Skin epidermis (tissue), 12 donors: ENCODE measurements around the gene B4GALT7.
"Not testable (repeated sequence)": the region's sequence is repeated elsewhere in the genome, so short reads cannot be mapped to it uniquely, and the experiment has no call there.

Experiments used
- H3K27ac ChIP-seq, 21 experiments: fragments of 200-600 bp; sonication (generic) in 11 of 21; one replicate each; pipeline ENCODE4 v1.5.0; 2020; ENCODE audit warnings: mild to moderate bottlenecking in 3 of 21, inconsistent platforms in 2 of 21, moderate library complexity in 2 of 21
- H3K4me3 ChIP-seq, 7 experiments: fragments of 200-600 bp; sonication (generic) in 2 of 7; one replicate each; pipeline ENCODE4 v1.5.0; 2020; ENCODE audit warnings: inconsistent platforms in 2 of 7, mild to moderate bottlenecking in 2 of 7, moderate library complexity in 1 of 7

Gene B4GALT7

GRCh38 chr5:177607115-177607451 lies 7.2 kb downstream of the B4GALT7 start:
- no peak overlapping the region for H3K4me3 ChIP-seq
- no peak overlapping the region for H3K27ac ChIP-seq

- Histone ChIP-seq H3K4me3 (no peak overlapping the region), H3K27ac (no peak overlapping the region)
Measured at GRCh38 chr5:177607452-177608192, 7.7 kb downstream of the B4GALT7 start.

- no peak overlapping the region for H3K27ac ChIP-seq
- no peak overlapping the region for H3K4me3 ChIP-seq
Measured at GRCh38 chr5:177608243-177609075, 8.5 kb downstream of the B4GALT7 start.

DNA sequence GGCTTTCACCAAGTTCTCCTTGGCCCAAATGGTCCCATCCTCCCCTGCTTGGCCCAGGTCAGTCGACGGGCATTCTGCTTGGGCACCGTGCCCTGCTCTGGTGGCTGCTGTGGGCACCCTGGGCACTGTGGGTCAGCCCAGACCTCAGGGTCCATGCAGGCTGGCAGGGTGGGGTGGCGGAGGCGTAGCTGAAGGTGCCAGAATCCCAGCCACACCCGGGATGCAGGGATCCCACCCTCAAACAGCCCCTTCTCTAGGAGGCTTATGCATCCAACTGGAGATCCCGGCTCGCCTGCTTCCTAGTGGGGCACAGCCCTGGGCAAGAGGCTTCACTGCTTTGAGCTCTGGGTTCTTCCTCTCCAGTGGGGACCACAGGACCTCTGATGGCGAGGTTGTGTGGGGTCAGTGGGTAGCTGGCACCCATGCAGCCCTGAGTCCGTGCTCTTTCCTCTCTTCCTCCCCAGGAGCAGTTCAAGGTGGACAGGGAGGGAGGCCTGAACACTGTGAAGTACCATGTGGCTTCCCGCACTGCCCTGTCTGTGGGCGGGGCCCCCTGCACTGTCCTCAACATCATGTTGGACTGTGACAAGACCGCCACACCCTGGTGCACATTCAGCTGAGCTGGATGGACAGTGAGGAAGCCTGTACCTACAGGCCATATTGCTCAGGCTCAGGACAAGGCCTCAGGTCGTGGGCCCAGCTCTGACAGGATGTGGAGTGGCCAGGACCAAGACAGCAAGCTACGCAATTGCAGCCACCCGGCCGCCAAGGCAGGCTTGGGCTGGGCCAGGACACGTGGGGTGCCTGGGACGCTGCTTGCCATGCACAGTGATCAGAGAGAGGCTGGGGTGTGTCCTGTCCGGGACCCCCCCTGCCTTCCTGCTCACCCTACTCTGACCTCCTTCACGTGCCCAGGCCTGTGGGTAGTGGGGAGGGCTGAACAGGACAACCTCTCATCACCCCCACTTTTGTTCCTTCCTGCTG lies 9.4 kb downstream of the B4GALT7 start:
- no peak overlapping the region for H3K27ac ChIP-seq

GRCh38 chr5:177610131-177610769 lies 10.3 kb downstream of the B4GALT7 start:
- Histone ChIP-seq H3K4me3 (no peak overlapping the region), H3K27ac (peak overlapping the region in 1 of 21 experiments; percentile 35)

More for the DNA sequence above, 9.4 kb downstream of the B4GALT7 start:
- no peak overlapping the region for H3K4me3 ChIP-seq

DNA sequence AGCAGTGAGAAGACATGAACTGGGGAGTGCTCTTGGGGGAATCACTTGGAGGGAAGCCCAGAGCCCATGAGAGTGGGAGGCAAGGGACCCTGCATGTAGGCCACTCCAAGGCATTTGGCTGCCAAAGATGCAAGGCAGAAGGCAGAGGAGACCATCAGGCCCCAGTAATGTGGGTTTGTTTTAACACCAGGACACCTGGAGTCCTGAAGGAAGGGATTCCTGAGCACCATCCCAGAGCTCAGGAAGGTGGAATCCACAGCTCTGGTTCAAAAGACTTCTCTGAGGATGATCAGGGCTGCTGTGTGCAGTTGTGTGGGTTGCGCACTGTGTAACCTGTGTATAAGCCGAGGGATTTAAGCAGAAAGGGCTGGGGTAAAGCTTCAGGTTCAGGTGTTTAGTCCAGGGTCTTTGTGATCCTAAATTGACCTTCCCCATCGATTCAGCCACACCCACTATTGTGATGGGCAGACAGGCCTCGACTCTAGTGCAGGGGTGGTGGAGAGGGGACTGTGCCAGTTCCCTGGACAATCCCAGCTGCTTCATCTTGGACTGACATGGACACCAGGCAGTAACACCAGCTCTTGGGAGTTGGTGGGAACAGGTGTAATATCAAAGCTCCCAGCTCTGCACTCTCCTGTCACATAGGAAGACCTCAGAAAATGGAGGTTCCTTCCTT lies 11.0 kb downstream of the B4GALT7 start:
- no peak overlapping the region for H3K4me3 ChIP-seq
- H3K27ac ChIP-seq: no peak overlapping the region

DNA sequence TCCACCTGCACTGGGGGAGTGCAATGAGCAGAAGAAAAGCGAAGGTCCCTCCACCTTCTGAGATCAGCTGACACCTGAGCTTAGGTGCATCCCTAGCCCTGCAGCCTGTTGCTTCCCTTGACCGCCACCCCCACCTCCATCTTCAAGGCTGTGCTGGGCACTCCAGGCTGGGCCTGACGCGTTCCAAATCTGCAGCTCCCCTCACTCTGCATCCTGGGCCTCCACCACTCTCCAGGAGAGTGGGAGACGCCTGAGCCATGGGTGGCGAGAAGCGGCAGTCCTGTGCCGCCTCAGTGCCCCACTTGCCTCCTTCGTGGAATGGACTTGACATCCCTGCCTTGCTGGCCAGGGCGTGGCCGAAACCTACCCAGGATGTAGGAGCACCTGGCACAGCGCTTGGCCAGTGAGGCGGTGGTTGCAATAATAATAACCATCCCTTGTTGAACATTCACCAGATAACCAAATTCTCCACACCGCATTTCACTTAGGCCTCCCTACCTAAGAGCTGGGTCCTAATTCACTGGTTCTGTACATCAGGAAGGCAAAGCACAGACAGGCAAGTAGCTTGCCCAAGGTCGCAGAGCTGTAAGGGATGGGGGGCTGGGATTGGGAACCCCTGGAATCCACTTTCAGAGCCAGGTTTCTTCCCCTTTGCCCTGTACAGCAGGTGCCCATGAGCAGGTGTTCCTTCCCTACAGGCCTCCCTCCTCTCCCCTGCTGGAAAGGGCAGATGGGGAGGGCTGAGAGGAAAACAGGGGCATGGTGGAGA lies 11.7 kb downstream of the B4GALT7 start:
- no peak overlapping the region for H3K4me3 ChIP-seq
- H3K27ac ChIP-seq: no peak overlapping the region

DNA sequence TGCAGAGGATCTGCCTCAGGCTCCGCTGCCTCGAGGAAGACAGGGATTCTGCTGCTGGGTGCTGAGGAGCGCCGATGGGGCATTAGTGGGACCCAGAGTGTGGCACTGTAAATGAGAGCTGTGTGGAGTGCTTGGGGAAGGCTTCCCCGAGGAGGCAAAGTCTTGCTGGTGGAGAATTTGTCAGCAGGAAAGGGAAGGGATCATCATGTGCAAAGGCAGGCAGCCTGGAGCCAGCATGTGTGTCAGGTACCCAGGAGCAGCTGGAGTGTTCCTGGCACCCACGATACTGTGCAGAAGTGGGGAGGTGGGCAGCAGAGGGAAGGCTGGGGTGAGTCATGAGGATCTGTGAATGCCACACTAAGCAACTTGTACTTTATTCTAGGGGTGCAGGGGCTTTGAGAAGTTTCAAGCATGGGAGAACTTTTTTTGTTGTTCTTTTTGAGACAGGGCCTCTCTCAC lies 12.3 kb downstream of the B4GALT7 start:
- no peak overlapping the region for H3K27ac ChIP-seq
- H3K4me3 ChIP-seq: no peak overlapping the region

GRCh38 chr5:177620560-177620959 lies 20.6 kb downstream of the B4GALT7 start:
- no peak overlapping the region for H3K4me3 ChIP-seq
- H3K27ac ChIP-seq: no peak overlapping the region

DNA sequence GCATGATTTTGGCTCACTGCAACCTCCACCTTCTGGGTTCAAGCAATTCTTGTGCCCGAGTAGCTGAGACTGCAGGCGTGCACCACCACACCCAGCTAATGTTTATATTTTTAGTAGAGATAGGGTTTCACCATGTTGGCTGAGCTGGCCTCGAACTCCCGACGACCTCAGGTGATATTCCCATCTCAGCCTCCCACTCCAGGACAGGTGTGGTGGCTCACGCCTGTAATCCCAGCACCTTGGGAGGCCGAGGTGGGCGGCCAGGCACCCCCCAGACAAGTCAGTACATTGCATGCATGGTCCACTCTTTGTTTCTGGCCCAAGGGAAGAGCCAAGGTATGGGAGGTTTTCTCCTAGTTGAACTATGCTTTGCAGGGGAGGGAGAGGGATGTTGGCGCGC lies 24.2 kb downstream of the B4GALT7 start:
- not testable (repeated sequence) for H3K4me3 ChIP-seq, H3K27ac ChIP-seq

- not testable (repeated sequence) for H3K27ac ChIP-seq, H3K4me3 ChIP-seq
Measured at GRCh38 chr5:177630186-177630585, 30.3 kb downstream of the B4GALT7 start.

DNA sequence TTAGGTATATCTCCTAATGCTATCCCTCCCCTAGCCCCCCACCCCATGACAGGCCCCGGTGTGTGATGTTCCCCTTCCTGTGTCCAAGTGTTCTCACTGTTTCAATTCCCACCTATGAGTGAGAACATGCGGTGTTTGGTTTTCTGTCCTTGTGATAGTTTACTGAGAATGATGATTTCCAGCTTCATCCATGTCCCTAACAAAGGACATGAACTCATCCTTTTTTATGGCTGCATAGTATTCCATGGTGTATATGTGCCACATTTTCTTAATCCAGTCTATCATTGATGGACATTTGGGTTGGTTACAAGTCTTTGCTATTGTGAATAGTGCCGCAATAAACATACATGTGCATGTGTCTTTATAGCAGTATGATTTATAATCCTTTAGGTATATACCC lies 35.0 kb downstream of the B4GALT7 start:
- not testable (repeated sequence) for H3K4me3 ChIP-seq, H3K27ac ChIP-seq

DNA sequence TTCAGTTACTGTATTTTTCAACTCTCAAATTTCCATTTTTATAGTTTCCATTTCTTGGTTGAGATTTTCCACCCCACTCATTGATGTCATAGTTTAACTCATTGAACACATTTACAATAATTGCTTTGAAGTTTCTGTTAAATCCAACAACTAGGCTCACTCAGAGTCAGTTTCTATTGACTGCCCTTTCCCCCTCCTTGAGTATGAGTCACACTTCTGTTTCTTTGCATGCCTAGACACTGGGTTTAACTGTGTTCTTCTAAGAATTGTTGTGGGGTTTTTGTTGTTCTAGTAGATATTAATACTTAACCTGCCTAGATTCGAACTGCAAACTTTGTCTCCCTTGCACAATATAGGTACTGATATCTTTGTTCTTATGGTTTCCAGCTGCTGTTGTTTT lies 45.5 kb downstream of the B4GALT7 start:
- not testable (repeated sequence) for H3K27ac ChIP-seq, H3K4me3 ChIP-seq

DNA sequence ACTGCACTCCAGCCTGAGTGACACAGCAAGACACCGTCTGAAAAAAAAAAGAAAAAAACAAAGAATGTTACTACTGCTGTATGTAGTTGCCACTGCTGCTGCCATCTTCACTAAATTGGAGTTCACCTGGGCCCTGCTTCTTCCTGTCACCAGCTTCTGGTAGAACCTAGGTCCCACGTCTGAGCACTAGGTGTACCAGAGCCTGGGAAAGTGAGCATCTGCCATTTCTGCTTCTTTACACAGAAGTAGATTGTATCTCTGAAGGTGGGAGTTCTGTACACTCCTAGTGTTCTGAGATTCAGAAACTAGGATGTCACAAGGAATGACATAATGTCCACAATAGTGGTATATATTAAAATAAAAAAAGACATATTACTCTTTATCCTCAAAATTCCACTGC lies 51.3 kb downstream of the B4GALT7 start:
- not testable (repeated sequence) for H3K27ac ChIP-seq, H3K4me3 ChIP-seq

DNA sequence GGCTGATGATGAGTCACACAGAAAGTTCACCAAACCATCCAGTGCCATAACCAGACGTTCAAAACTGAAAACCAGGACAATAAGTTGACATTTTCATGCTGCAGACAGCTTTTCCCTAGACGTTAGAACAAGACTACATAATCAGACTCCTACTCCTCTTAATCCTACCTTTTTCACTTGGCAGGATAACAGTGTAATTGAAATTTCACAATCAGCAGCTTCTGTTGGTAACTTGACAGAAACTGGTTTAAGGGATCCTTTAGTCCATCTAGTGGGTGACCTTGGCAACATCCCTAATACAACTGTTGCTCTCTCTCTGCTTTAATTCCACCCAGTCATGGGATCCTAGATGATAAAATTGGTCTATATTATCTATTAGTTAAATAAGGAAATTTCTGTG lies 57.9 kb downstream of the B4GALT7 start:
- H3K4me3 ChIP-seq, H3K27ac ChIP-seq: not testable (repeated sequence)

GRCh38 chr5:177658542-177658941 lies 58.6 kb downstream of the B4GALT7 start:
- not testable (repeated sequence) for H3K27ac ChIP-seq, H3K4me3 ChIP-seq
